Femur (tissue), 1 donor: ENCODE measurements around the gene NPM1.
A peak's percentile ranks its signal among the peaks of the same experiment; 100 is the strongest.

ENCODE experiments used
- DNase-seq: peaks from one replicate; pipeline ENCODE4 v3.0.0-alpha.2; 2017

The NPM1 gene

GRCh38 chr5:171429543-171429910 is 41.9 kb downstream of the NPM1 start:
- no peak for DNase-seq

- no peak for DNase-seq
Observed at GRCh38 chr5:171431251-171431777, 43.7 kb downstream of the NPM1 start.

GRCh38 chr5:171432076-171432475 is 44.4 kb downstream of the NPM1 start:
- no peak for DNase-seq

- DNase-seq = no peak
Observed at GRCh38 chr5:171432583-171433351, 45.1 kb downstream of the NPM1 start.

GRCh38 chr5:171433352-171433698 is 45.7 kb downstream of the NPM1 start:
- no peak for DNase-seq

GRCh38 chr5:171433982-171434676 is 46.5 kb downstream of the NPM1 start:
- DNase-seq = no peak

- DNase-seq = no peak
Observed at GRCh38 chr5:171434874-171435273, 47.2 kb downstream of the NPM1 start.

GRCh38 chr5:171435908-171436307 is 48.3 kb downstream of the NPM1 start:
- DNase-seq = no peak

- DNase-seq = no peak
Observed at GRCh38 chr5:171436804-171437285, 49.2 kb downstream of the NPM1 start.

GRCh38 chr5:171437286-171437821 is 49.7 kb downstream of the NPM1 start:
- no peak for DNase-seq

GRCh38 chr5:171438738-171439137 is 51.1 kb downstream of the NPM1 start:
- no peak for DNase-seq

GRCh38 chr5:171441246-171441791 is 53.7 kb downstream of the NPM1 start:
- DNase-seq = no peak

- DNase-seq = peak; percentile 73
Observed at GRCh38 chr5:171442287-171443042, 54.8 kb downstream of the NPM1 start.

- no peak for DNase-seq
Observed at GRCh38 chr5:171444582-171444981, 56.9 kb downstream of the NPM1 start.

- DNase-seq = peak; percentile 88
Observed at GRCh38 chr5:171445644-171446516, 58.2 kb downstream of the NPM1 start.

GRCh38 chr5:171447226-171447625 is 59.6 kb downstream of the NPM1 start:
- DNase-seq = no peak

GRCh38 chr5:171449426-171449825 is 61.8 kb downstream of the NPM1 start:
- DNase-seq = no peak

GRCh38 chr5:171450423-171451331 is 63.0 kb downstream of the NPM1 start:
- peak; percentile 85 for DNase-seq

GRCh38 chr5:171451421-171451820 is 63.8 kb downstream of the NPM1 start:
- no peak for DNase-seq

GRCh38 chr5:171453056-171453725 is 65.5 kb downstream of the NPM1 start:
- no peak for DNase-seq
